Stomach (tissue), 9 donors: ENCODE results near the gene SETDB2. TPM values are rescaled to one million over a fixed set of nuclear protein-coding genes. Genes with fewer than 3 reads are reported as not detected.

Experiments
- DNase-seq, 2 donors: peaks; one replicate each; pipeline versions ENCODE4 v3.0.0 to v3.0.0-alpha.2; 2013 to 2019
- H3K27ac ChIP-seq, 5 donors: fragments of 200-600 bp in 4 of 5; sonication (generic) in 4 of 5; one replicate each; pipeline ENCODE4 v1.5.1; 2013 to 2019; ENCODE audit warnings: mild to moderate bottlenecking in 1 of 5, moderate library complexity in 1 of 5
- H3K27me3 ChIP-seq, 3 donors: fragments of 200-600 bp; sonication (generic); one replicate each; pipeline ENCODE4 v1.5.1; 2017 to 2019; ENCODE audit warnings: mixed run types in 1 of 3
- H3K36me3 ChIP-seq, 4 donors: fragments of 200-600 bp; sonication (generic); 1 replicate in 3 of 4; 2 replicates in 1 of 4; pipeline ENCODE4 v1.5.1; 2016 to 2019
- H3K4me1 ChIP-seq, 4 donors: fragments of 200-600 bp; sonication (generic); one replicate each; pipeline ENCODE4 v1.5.1; 2016 to 2019
- H3K4me3 ChIP-seq, 4 donors: fragments of 200-600 bp; sonication (generic) in 3 of 4; one replicate each; pipeline ENCODE4 v1.5.1; 2016 to 2019; ENCODE audit warnings: mild to moderate bottlenecking in 1 of 4
- H3K9me3 ChIP-seq, 4 donors: fragments of 200-600 bp; sonication (generic); one replicate each; pipeline ENCODE4 v1.5.1; 2016 to 2019
- CTCF ChIP-seq, 7 experiments: fragments of 450-650 bp in 4 of 7; fragments of 200-600 bp in 3 of 7; sonication (generic) in 3 of 7; IDR thresholded peaks; one replicate each; pipeline ENCODE4 v1.5.1; 2016 to 2019; ENCODE audit warnings: antibody characterized with exemption in 7 of 7, control low read depth in 2 of 7, mild to moderate bottlenecking in 1 of 7
- EP300 ChIP-seq: sonication (generic); formaldehyde crosslinking; IDR thresholded peaks from one replicate; pipeline ENCODE4 v1.6.1; 2017; ENCODE audit warnings: antibody characterized with exemption
- POLR2A ChIP-seq, 4 donors: fragments of 450-650 bp; IDR thresholded peaks; one replicate each; pipeline ENCODE4 v1.6.1; 2016; ENCODE audit warnings: antibody characterized with exemption in 4 of 4, control low read depth in 2 of 4, mild to moderate bottlenecking in 1 of 4, moderate library complexity in 1 of 4
- POLR2AphosphoS5 ChIP-seq, 3 donors: sonication (generic); formaldehyde crosslinking; IDR thresholded peaks; one replicate each; pipeline ENCODE4 v1.6.1; 2016; ENCODE audit warnings: antibody characterized with exemption in 3 of 3
- WGBS, 5 donors: extraction: QIAGEN DNeasy Blood & Tissue Kit in 3 of 5; methylation state at CpG; one replicate each; pipeline versions ENCODE4 v1.1.5 to v1.1.7; 2013 to 2018; 5-methylcytosine and 5-hydroxymethylcytosine counted together
- intact Hi-C: fragments of 100-400 bp; cut with DNase I; formaldehyde crosslinking; loops from one replicate; pipeline ENCODE4 v1.15.1; 2023; ENCODE audit warnings: low total_unique reads
- polyA plus RNA-seq, 3 donors: library from polyadenylated mRNA; stranded (reverse); fragments of 200-250 nt; gene quantifications; one replicate each; pipeline ENCODE4 v1.2.3, GENCODE V29; 2013
- total RNA-seq, 5 donors: library from RNA; depleted of rRNA; stranded (reverse); fragments of >200 nt; gene quantifications; one replicate each; pipeline versions ENCODE4 v1.1.0 to v1.2.3, GENCODE V29; 2014 to 2016
- donor health status: healthy with polysubstance abuse.
- donor health status: Bipolar disorder and iron deficiency.
- donor health status: healthy.

SETDB2 gene
- total and polyA plus RNA-seq, 8 donors: 3.4 to 28.6 (median 7.3) TPM

- H3K36me3 ChIP-seq: peaks cover 4 to 8% (median 6%) of the 10 kb centered on the region in 4 donors
- no peaks in the 10 kb centered on the region for H3K9me3 ChIP-seq
- intact Hi-C loops: no loop called here
- WGBS, 5 donors: 93 to 100% (median 95%) methylated on average over 1 of the region's 1 CpG
- TF ChIP-seq EP300: no peak
- TF ChIP-seq CTCF (IDR thresholded peaks at IDR 0.05): no peak
- no peak for TF ChIP-seq POLR2A (IDR thresholded peaks at IDR 0.05)
- no peak for TF ChIP-seq POLR2AphosphoS5 (IDR thresholded peaks at IDR 0.05)
- no peak overlapping the region for H3K27ac ChIP-seq
- H3K4me1 ChIP-seq: peaks cover 4 to 25% (median 10%) of the 10 kb centered on the region in 4 donors
- DNase-seq: no peak
- no peak overlapping the region for H3K4me3 ChIP-seq
- H3K27me3 ChIP-seq: no peaks in the 10 kb centered on the region
Measured at GRCh38 chr13:49456156-49456555, 12.1 kb downstream of the SETDB2 start.

GRCh38 chr13:49457221-49457620 lies 13.1 kb downstream of the SETDB2 start:
- TF ChIP-seq POLR2A (IDR thresholded peaks at IDR 0.05): no peak
- TF ChIP-seq POLR2AphosphoS5 (IDR thresholded peaks at IDR 0.05): no peak
- no peak for TF ChIP-seq EP300
- Histone ChIP-seq H3K4me1 (peaks cover 4 to 25% (median 10%) of the 10 kb centered on the region in 4 donors), H3K27ac (no peak overlapping the region), H3K9me3 (no peaks in the 10 kb centered on the region), H3K4me3 (no peak overlapping the region), H3K27me3 (no peaks in the 10 kb centered on the region), H3K36me3 (peaks cover 14 to 18% (median 17%) of the 10 kb centered on the region in 4 donors)
- intact Hi-C loops: no loop called here
- 75 to 84% (median 79%) methylated on average over 7 of the region's 7 CpGs for WGBS, 5 donors
- no peak for DNase-seq

- intact Hi-C loops: no loop called here
- Histone ChIP-seq H3K27ac (no peak overlapping the region), H3K36me3 (peaks cover 32 to 42% (median 40%) of the 10 kb centered on the region in 4 donors), H3K4me1 (peaks cover 0 to 19% (median 6%) of the 10 kb centered on the region in 4 donors), H3K4me3 (no peak overlapping the region), H3K27me3 (no peaks in the 10 kb centered on the region), H3K9me3 (peaks cover 0 to 16% (median 8%) of the 10 kb centered on the region in 4 donors)
- 80 to 89% (median 83%) methylated on average over 1 of the region's 1 CpG for WGBS, 5 donors
- no peak for DNase-seq
- no peak for TF ChIP-seq POLR2AphosphoS5 (IDR thresholded peaks at IDR 0.05)
- TF ChIP-seq EP300: no peak
- no peak for TF ChIP-seq POLR2A (IDR thresholded peaks at IDR 0.05)
- no peak for TF ChIP-seq CTCF (IDR thresholded peaks at IDR 0.05)
Measured at GRCh38 chr13:49459580-49459979, 15.5 kb downstream of the SETDB2 start.

GRCh38 chr13:49464085-49464484 lies 20.0 kb downstream of the SETDB2 start:
- intact Hi-C loops: no loop called here
- H3K27me3 ChIP-seq: no peaks in the 10 kb centered on the region
- H3K4me1 ChIP-seq: no peaks in the 10 kb centered on the region
- WGBS, 5 donors: 91 to 100% (median 97%) methylated on average over 1 of the region's 1 CpG
- DNase-seq: no peak
- no peak overlapping the region for H3K4me3 ChIP-seq
- peaks cover 32 to 70% (median 67%) of the 10 kb centered on the region in 4 donors for H3K36me3 ChIP-seq
- peaks cover 0 to 16% (median 8%) of the 10 kb centered on the region in 4 donors for H3K9me3 ChIP-seq
- no peak overlapping the region for H3K27ac ChIP-seq
- TF ChIP-seq EP300 (no peak), CTCF (IDR thresholded peaks at IDR 0.05) (no peak), POLR2A (IDR thresholded peaks at IDR 0.05) (no peak), POLR2AphosphoS5 (IDR thresholded peaks at IDR 0.05) (no peak)

- no peak for TF ChIP-seq CTCF (IDR thresholded peaks at IDR 0.05)
- TF ChIP-seq POLR2AphosphoS5 (IDR thresholded peaks at IDR 0.05): no peak
- no peak for TF ChIP-seq EP300
- no peak for TF ChIP-seq POLR2A (IDR thresholded peaks at IDR 0.05)
- no peaks in the 10 kb centered on the region for H3K4me1 ChIP-seq
- WGBS, 5 donors: 66 to 95% (median 92%) methylated on average over 4 of the region's 4 CpGs
- no peak overlapping the region for H3K27ac ChIP-seq
- intact Hi-C loops: no loop called here
- no peak overlapping the region for H3K4me3 ChIP-seq
- H3K9me3 ChIP-seq: peaks cover 0 to 16% (median 8%) of the 10 kb centered on the region in 4 donors
- peaks cover 32 to 75% (median 74%) of the 10 kb centered on the region in 4 donors for H3K36me3 ChIP-seq
- DNase-seq: peak in 1 of 2 donors; percentile 18
- H3K27me3 ChIP-seq: no peaks in the 10 kb centered on the region
Measured at GRCh38 chr13:49464621-49465325, 20.7 kb downstream of the SETDB2 start.
